A549 (cell line): ENCODE data around the gene SMIM44. TPM values are rescaled to one million over a fixed set of nuclear protein-coding genes. Genes with fewer than 3 reads are reported as not detected.

ENCODE experiments used
- ATAC-seq, 2 experiments: fragments of 200-7000 bp in 1 of 2; fragments of >200 bp in 1 of 2; cut with Nextera tagmentation in 1 of 2; cut with Tn5 transposase in 1 of 2; 3 replicates each; pipeline versions ENCODE4 v1.8.0 to v1.9.1; 2018 to 2020; ENCODE audit warnings: mild to moderate bottlenecking in 1 of 2, moderate library complexity in 1 of 2
- CTCF ChIA-PET: fragments of 300-600 bp; sonication (Branson Sonifier 250); formaldehyde crosslinking; extraction: SDS; loops from one replicate; lab custom pipeline; 2021; ENCODE audit warnings: antibody characterized with exemption, inconsistent platforms; lab: Yijun Ruan, JAX
- POLR2A ChIA-PET: fragments of 350-600 bp; formaldehyde crosslinking; extraction: SDS; loops from one replicate; lab custom pipeline; 2021; ENCODE audit warnings: antibody characterized with exemption, inconsistent platforms; lab: Yijun Ruan, JAX
- DNase-seq, 2 experiments: peaks; one replicate each; pipeline versions ENCODE4 v3.0.0 to v3.0.0-alpha.2; 2011 to 2016; ENCODE audit warnings: low read depth in 1 of 2, low spot score in 1 of 2
- FAIRE-seq: peaks from 2 replicates; lab custom pipeline; 2011; peaks lifted over from hg19 to GRCh38; lab: Jason Lieb, UNC
- H3K27ac ChIP-seq, 2 experiments: fragments of >200 bp; sonication (Bioruptor Twin); formaldehyde crosslinking; 3 replicates each; pipeline ENCODE4 v1.5.1; 2016 to 2017
- H3K4me1 ChIP-seq: fragments of >200 bp; sonication (Bioruptor Twin); formaldehyde crosslinking; 3 replicates; pipeline ENCODE4 v1.6.1; 2016
- H3K4me2 ChIP-seq: fragments of >200 bp; sonication (Bioruptor Twin); formaldehyde crosslinking; 3 replicates; pipeline ENCODE4 v1.6.1; 2016
- H3K4me3 ChIP-seq: fragments of >200 bp; sonication (Bioruptor Twin); formaldehyde crosslinking; 3 replicates; pipeline ENCODE4 v1.5.1; 2016
- H3K9me3 ChIP-seq: fragments of >200 bp; sonication (Bioruptor Twin); formaldehyde crosslinking; 3 replicates; pipeline ENCODE4 v1.6.1; 2016
- CBX2 ChIP-seq: fragments of 200-600 bp; sonication (generic); IDR thresholded peaks from 2 replicates; pipeline ENCODE4 v1.6.1; 2016; ENCODE audit warnings: low read depth, mild to moderate bottlenecking, borderline replicate concordance
- CBX8 ChIP-seq: fragments of 200-600 bp; sonication (generic); IDR thresholded peaks from 2 replicates; pipeline ENCODE4 v1.6.1; 2016
- EHF ChIP-seq: fragments of 250-450 bp; sonication (Bioruptor Pico); IDR thresholded peaks from 2 replicates; pipeline ENCODE4 v1.5.0; 2020; ENCODE audit warnings: mild to moderate bottlenecking
- EHMT2 ChIP-seq: fragments of 200-600 bp; sonication (generic); IDR thresholded peaks from 2 replicates; pipeline ENCODE4 v1.6.1; 2016; ENCODE audit warnings: antibody characterized with exemption, low read depth, mild to moderate bottlenecking, moderate library complexity
- ESRRA ChIP-seq: fragments of 150-350 bp; IDR thresholded peaks from 2 replicates; pipeline ENCODE4 v1.6.1; 2014; ENCODE audit warnings: mild to moderate bottlenecking, low read length, borderline replicate concordance
- HEYL ChIP-seq: fragments of 250-450 bp; sonication (Bioruptor Pico); IDR thresholded peaks from 2 replicates; pipeline ENCODE4 v1.8.0; 2021; ENCODE audit warnings: mild to moderate bottlenecking, moderate library complexity
- JUN ChIP-seq, 2 experiments: fragments of >200 bp; sonication (Bioruptor Twin); formaldehyde crosslinking; IDR thresholded peaks; 2 replicates in 1 of 2; 3 replicates in 1 of 2; pipeline ENCODE4 v1.6.1; 2016 to 2017
- KDM5A ChIP-seq: fragments of 200-600 bp; sonication (generic); IDR thresholded peaks from 2 replicates; pipeline ENCODE4 v1.6.1; 2016; ENCODE audit warnings: antibody characterized with exemption, mild to moderate bottlenecking
- MAZ ChIP-seq: fragments of 150-350 bp; IDR thresholded peaks from 2 replicates; pipeline ENCODE4 v1.6.1; 2014; ENCODE audit warnings: antibody characterized with exemption, low read depth, low read length, borderline replicate concordance
- NR3C1 ChIP-seq: fragments of >200 bp; sonication (Bioruptor Twin); formaldehyde crosslinking; IDR thresholded peaks from 3 replicates; pipeline ENCODE4 v1.6.1; 2017
- PHF8 ChIP-seq: fragments of 200-600 bp; sonication (generic); IDR thresholded peaks from 2 replicates; pipeline ENCODE4 v1.6.1; 2016; ENCODE audit warnings: low read depth, mild to moderate bottlenecking, antibody characterized with exemption, moderate library complexity, borderline replicate concordance
- RAD21 ChIP-seq, 2 experiments: fragments of >200 bp in 1 of 2; sonication (Bioruptor Twin) in 1 of 2; formaldehyde crosslinking in 1 of 2; IDR thresholded peaks in 1 of 2; conservative IDR thresholded peaks in 1 of 2; 2 replicates in 1 of 2; 3 replicates in 1 of 2; pipeline ENCODE4 v1.6.1; 2012 to 2018; ENCODE audit warnings: inconsistent platforms in 1 of 2
- RFX5 ChIP-seq: fragments of 450-650 bp; IDR thresholded peaks from 2 replicates; pipeline ENCODE4 v1.7.1; 2014; ENCODE audit warnings: antibody characterized with exemption, mild to moderate bottlenecking, moderate library complexity
- RNF2 ChIP-seq: fragments of 200-600 bp; sonication (generic); IDR thresholded peaks from 2 replicates; pipeline ENCODE4 v1.6.1; 2016; ENCODE audit warnings: low read depth, mild to moderate bottlenecking, antibody characterized with exemption, moderate library complexity, borderline replicate concordance
- TP53 ChIP-seq: fragments of 250-450 bp; sonication (Bioruptor Pico); IDR thresholded peaks from 2 replicates; pipeline ENCODE4 v1.5.0; 2021; ENCODE audit warnings: mild to moderate bottlenecking, moderate library complexity
- ZC3H11A ChIP-seq: fragments of 450-650 bp; IDR thresholded peaks from 2 replicates; pipeline ENCODE4 v1.6.1; 2014; ENCODE audit warnings: antibody characterized with exemption, mild to moderate bottlenecking
- ZFP36 ChIP-seq: fragments of 450-650 bp; IDR thresholded peaks from 2 replicates; pipeline ENCODE4 v1.6.1; 2014; ENCODE audit warnings: borderline replicate concordance; ENCODE audit not compliant: partially characterized antibody
- WGBS: methylation state at CpG from one replicate; pipeline ENCODE4 v1.1.6; 2017; ENCODE audit errors: missing lambda C conversion rate; 5-methylcytosine and 5-hydroxymethylcytosine counted together
- polyA plus RNA-seq, 4 experiments: library from polyadenylated mRNA; depleted of rRNA in 3 of 4; stranded (reverse); fragments of >200 nt; fragmentation: RNase III in 1 of 4; extraction: RNeasy Plus Mini Kit Qiagen cat#74134 plus additional on column Dnase treatment in 1 of 4; gene quantifications; 2 replicates in 3 of 4; 3 replicates in 1 of 4; pipeline ENCODE4 v1.2.3, GENCODE V29; 2011 to 2017
- TF ChIP-seq, protein P1 (sequence below): fragments of 250-450 bp; sonication (Bioruptor Pico); IDR thresholded peaks from 2 replicates; pipeline ENCODE4 v1.5.0; 2020; ENCODE audit warnings: low read depth, mild to moderate bottlenecking, moderate library complexity
- TF ChIP-seq, protein P2 (sequence below): IDR thresholded peaks from 2 replicates; pipeline ENCODE4 v1.6.1; 2012
- TF ChIP-seq, protein P3 (sequence below): fragments of 200-600 bp; sonication (generic); IDR thresholded peaks from 2 replicates; pipeline ENCODE4 v1.6.1; 2016; ENCODE audit warnings: antibody characterized with exemption, mild to moderate bottlenecking, moderate library complexity
- TF ChIP-seq, protein P4 (sequence below): fragments of 150-350 bp; IDR thresholded peaks from 2 replicates; pipeline ENCODE4 v1.6.1; 2014; ENCODE audit warnings: low read depth, mild to moderate bottlenecking, low read length
- TF ChIP-seq, protein P5 (sequence below): fragments of >200 bp; sonication (Bioruptor Twin); formaldehyde crosslinking; IDR thresholded peaks from 2 replicates; pipeline ENCODE4 v1.6.1; 2016
- TF ChIP-seq, protein P6 (sequence below): fragments of 450-650 bp; IDR thresholded peaks from 2 replicates; pipeline ENCODE4 v1.6.1; 2014; ENCODE audit warnings: antibody characterized with exemption

Gene SMIM44
- polyA plus RNA-seq, 2 of the 4 experiments (the other 2 are of a cell fraction) = not detected

DNA sequence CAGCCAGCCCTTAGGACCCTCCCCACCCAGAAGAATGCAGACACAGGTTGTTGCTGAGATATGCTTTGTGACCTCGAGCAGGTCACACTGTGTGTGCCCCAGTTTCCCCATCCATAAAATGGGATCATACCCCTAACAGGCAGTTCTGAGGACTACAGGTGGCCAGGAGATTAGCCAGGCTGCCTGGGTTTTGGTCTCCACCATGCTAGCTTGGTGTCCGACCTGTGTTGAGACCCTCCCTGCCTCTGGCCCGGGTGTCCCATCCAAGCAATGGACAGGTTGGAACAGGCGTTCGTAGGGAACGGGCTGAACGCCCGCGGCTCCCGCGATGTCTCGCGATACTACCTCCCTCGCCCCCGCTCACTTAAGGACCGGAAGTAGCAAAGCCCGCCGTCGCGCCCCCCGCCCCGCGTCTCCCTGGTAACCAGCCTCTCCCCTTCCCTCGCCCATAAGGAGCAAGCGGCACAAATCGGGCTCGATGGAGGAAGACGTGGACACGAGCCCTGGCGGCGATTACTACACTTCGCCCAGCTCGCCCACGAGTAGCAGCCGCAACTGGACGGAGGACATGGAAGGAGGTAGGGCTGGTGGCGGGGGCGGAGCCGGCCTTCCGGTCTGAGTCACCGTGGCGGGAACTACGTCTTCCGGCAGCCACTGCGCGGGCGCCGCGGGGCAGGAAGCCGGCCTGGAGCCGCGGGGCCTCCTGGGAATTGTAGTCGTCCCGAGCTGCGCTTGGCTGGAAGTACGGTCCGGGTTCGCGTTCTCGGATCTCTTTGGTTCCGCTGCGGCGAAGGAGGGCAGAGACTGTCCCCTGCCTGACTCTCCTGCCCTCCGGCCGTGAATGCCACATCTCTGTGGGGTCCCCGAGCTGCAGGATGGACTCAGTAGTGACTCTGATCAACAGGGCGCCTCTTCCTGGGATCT lies 48.3 kb downstream of the SMIM44 start (continued):
- TF ChIP-seq RNF2 = no peak
- TF ChIP-seq CBX2 = no peak
- no peak; the same call in 1 of the 2 replicates for TF ChIP-seq MAZ
- no peak for TF ChIP-seq ZC3H11A
- no peak for TF ChIP-seq EHMT2
- TF ChIP-seq, protein P1, sequence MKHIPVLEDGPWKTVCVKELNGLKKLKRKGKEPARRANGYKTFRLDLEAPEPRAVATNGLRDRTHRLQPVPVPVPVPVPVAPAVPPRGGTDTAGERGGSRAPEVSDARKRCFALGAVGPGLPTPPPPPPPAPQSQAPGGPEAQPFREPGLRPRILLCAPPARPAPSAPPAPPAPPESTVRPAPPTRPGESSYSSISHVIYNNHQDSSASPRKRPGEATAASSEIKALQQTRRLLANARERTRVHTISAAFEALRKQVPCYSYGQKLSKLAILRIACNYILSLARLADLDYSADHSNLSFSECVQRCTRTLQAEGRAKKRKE (CRISPR knock-in tag) = no peak

DNA sequence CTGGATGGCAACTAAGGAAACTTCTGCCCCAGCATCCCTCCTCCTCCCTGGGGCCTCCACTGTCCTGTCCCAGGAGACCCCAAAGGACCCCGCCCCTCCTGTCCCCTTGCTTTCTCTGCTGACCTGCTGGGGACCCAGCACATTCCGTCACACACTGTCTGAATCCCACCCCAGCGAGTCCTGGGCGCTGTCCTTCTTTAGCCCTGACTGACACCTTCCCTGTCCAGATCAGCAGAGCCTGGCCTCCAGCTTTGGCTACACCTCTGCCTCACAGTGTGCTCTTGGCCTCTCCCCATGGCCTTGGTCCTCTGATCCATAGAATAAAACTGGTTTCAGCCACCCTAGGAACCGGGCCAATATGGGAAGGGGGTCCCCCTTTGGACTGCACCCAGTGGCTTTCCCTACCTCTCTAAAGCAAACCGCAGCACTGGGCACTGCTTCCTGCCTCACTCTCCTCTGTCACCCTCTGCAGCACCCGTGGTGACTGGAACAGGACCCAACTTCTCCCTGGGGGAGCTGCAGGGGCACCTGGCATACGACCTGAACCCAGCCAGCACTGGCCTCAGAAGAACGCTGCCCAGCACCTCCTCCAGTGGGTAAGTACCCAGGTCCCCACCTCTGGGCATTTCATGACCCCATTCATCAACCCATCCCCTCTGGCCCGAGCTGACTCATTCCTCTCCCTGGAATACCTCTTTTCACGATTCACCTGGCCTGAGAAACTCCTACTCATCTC lies 49.3 kb downstream of the SMIM44 start:
- FAIRE-seq (no peak), ATAC-seq (no peak), DNase-seq (no peak)
- no peak overlapping the region; the same call in 2 of the 3 replicates for H3K4me2 ChIP-seq
- H3K27ac ChIP-seq = peak overlapping the region; percentile 73 to 95; a peak in 5 of 6 replicates
- ChIA-PET POLR2A (interaction anchor here (1.0 kb wide), 1 partner anchor 18 kb away, joined by 3 read pairs; no protein-coding TSS in a partner anchor), CTCF (interaction anchor here (1.2 to 9.2 kb wide), 5 partner anchors 13 to 108 kb away, joined by 3 to 60 read pairs (median 6); no protein-coding TSS in a partner anchor)
- H3K9me3 ChIP-seq = no peaks in the 10 kb centered on the region
- H3K4me1 ChIP-seq = peaks cover 19% of the 10 kb centered on the region
- TF ChIP-seq PHF8 (no peak), EHF (CRISPR knock-in tag) (no peak), NR3C1 (no peak), RAD21 (conservative IDR thresholded peaks at IDR 0.05 in 1 of 2, IDR thresholded peaks at IDR 0.05 in 1 of 2) (no peak), JUN (IDR thresholded peaks at IDR 0.05) (no peak), CBX8 (no peak), KDM5A (no peak), RFX5 (no peak), ESRRA (no peak), HEYL (CRISPR knock-in tag) (no peak), ZFP36 (no peak), TP53 (no peak)
- TF ChIP-seq, protein P2, sequence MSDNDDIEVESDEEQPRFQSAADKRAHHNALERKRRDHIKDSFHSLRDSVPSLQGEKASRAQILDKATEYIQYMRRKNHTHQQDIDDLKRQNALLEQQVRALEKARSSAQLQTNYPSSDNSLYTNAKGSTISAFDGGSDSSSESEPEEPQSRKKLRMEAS = no peak
- TF ChIP-seq, protein P3, sequence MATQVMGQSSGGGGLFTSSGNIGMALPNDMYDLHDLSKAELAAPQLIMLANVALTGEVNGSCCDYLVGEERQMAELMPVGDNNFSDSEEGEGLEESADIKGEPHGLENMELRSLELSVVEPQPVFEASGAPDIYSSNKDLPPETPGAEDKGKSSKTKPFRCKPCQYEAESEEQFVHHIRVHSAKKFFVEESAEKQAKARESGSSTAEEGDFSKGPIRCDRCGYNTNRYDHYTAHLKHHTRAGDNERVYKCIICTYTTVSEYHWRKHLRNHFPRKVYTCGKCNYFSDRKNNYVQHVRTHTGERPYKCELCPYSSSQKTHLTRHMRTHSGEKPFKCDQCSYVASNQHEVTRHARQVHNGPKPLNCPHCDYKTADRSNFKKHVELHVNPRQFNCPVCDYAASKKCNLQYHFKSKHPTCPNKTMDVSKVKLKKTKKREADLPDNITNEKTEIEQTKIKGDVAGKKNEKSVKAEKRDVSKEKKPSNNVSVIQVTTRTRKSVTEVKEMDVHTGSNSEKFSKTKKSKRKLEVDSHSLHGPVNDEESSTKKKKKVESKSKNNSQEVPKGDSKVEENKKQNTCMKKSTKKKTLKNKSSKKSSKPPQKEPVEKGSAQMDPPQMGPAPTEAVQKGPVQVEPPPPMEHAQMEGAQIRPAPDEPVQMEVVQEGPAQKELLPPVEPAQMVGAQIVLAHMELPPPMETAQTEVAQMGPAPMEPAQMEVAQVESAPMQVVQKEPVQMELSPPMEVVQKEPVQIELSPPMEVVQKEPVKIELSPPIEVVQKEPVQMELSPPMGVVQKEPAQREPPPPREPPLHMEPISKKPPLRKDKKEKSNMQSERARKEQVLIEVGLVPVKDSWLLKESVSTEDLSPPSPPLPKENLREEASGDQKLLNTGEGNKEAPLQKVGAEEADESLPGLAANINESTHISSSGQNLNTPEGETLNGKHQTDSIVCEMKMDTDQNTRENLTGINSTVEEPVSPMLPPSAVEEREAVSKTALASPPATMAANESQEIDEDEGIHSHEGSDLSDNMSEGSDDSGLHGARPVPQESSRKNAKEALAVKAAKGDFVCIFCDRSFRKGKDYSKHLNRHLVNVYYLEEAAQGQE = no peak
- TF ChIP-seq, protein P4, sequence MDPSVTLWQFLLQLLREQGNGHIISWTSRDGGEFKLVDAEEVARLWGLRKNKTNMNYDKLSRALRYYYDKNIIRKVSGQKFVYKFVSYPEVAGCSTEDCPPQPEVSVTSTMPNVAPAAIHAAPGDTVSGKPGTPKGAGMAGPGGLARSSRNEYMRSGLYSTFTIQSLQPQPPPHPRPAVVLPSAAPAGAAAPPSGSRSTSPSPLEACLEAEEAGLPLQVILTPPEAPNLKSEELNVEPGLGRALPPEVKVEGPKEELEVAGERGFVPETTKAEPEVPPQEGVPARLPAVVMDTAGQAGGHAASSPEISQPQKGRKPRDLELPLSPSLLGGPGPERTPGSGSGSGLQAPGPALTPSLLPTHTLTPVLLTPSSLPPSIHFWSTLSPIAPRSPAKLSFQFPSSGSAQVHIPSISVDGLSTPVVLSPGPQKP = no peak
- TF ChIP-seq, protein P5, sequence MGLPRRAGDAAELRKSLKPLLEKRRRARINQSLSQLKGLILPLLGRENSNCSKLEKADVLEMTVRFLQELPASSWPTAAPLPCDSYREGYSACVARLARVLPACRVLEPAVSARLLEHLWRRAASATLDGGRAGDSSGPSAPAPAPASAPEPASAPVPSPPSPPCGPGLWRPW = no peak
- TF ChIP-seq, protein P6, sequence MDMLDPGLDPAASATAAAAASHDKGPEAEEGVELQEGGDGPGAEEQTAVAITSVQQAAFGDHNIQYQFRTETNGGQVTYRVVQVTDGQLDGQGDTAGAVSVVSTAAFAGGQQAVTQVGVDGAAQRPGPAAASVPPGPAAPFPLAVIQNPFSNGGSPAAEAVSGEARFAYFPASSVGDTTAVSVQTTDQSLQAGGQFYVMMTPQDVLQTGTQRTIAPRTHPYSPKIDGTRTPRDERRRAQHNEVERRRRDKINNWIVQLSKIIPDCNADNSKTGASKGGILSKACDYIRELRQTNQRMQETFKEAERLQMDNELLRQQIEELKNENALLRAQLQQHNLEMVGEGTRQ = no peak
- WGBS = 95% methylated on average over 8 of the region's 11 CpGs
- H3K4me3 ChIP-seq = no peak overlapping the region
